IMR-90 (cell line): ENCODE results near the gene PEX7. TPM values are rescaled to one million over a fixed set of nuclear protein-coding genes. Genes with fewer than 3 reads are reported as not detected.

Experiments used
- MAZ ChIP-seq: IDR thresholded peaks from 2 replicates; pipeline ENCODE4 v1.6.1; 2012; ENCODE audit warnings: low read depth, mild to moderate bottlenecking, low read length, improper control_type of control experiment, moderate library complexity, borderline replicate concordance
- polyA plus RNA-seq, 3 experiments: library from polyadenylated mRNA; depleted of rRNA; stranded (reverse); fragments of >200 nt; gene quantifications; 2 replicates each; pipeline ENCODE4 v1.2.3, GENCODE V29; 2012; ENCODE audit warnings: low replicate concordance in 1 of 3
- total RNA-seq: library from RNA; depleted of rRNA; stranded (reverse); fragments of >200 nt; gene quantifications from 2 replicates; pipeline ENCODE4 v1.2.3, GENCODE V29; 2012
- TF ChIP-seq, protein P1 (sequence below): fragments of 150-350 bp; IDR thresholded peaks from 2 replicates; pipeline ENCODE4 v1.6.1; 2016; ENCODE audit warnings: low read depth, mild to moderate bottlenecking, low read length, moderate library complexity, borderline replicate concordance

The PEX7 gene
- total and polyA plus RNA-seq, 2 of the 4 experiments (the other 2 are of a cell fraction), result 5.4 to 7.0 TPM

DNA sequence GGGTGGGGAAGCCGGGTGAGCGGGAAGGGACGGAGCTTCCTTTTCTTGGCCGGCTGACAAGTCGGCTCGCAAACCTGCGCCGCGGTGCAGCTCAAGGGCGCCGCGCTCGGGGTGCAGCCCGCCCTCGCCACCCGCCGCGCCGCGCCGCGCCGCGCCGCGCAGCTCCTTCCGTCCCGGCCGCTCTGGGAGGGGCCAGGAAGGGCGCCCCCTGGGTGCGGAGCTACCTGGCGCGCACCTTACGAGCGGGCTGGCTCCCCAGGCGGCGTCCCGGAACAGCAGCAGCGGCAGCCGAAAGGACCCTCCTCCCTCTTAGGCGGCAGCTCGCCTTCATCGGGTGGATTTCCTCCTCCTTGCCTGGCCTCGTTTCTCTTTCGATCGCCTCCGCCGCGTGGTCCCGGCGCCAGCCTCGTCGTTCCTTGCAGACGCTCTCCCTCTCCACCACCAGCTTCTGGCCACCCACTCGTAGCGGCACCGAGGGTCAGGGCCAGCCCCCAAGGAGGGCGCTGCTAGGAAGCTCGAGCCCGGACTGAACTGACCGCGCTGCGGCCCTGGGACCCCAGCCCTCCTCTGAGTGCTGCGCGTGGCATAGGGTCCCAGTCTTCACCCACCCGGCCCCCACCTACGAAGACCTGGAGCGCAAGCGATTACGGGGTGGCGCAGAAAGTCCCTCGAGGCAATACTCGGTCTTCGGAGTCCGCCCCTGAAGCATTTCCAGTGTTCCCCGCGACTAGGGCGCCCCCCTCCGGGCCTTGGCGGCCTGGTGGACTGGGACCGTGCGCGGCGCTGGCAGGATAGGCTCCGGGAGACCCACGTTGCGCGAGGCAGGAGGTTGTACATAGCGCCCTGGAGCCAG, 29.8 kb upstream of the PEX7 start, which contains the start of gene MAP3K5 (continued):
- peak; percentile 62; the same call in 1 of the 2 replicates for TF ChIP-seq MAZ
- TF ChIP-seq, protein P1, sequence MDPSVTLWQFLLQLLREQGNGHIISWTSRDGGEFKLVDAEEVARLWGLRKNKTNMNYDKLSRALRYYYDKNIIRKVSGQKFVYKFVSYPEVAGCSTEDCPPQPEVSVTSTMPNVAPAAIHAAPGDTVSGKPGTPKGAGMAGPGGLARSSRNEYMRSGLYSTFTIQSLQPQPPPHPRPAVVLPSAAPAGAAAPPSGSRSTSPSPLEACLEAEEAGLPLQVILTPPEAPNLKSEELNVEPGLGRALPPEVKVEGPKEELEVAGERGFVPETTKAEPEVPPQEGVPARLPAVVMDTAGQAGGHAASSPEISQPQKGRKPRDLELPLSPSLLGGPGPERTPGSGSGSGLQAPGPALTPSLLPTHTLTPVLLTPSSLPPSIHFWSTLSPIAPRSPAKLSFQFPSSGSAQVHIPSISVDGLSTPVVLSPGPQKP, result no peak
